ENCODE measurements around the gene SPAG9. TPM values are rescaled to one million over a fixed set of nuclear protein-coding genes. Genes with fewer than 3 reads are reported as not detected.

SPAG9 gene
- total and polyA plus RNA-seq, 2 of the 8 experiments (the other 6 are each of a cell fraction or from before 2014, with no cell fraction given): 9.8 to 63.8 TPM

DNA sequence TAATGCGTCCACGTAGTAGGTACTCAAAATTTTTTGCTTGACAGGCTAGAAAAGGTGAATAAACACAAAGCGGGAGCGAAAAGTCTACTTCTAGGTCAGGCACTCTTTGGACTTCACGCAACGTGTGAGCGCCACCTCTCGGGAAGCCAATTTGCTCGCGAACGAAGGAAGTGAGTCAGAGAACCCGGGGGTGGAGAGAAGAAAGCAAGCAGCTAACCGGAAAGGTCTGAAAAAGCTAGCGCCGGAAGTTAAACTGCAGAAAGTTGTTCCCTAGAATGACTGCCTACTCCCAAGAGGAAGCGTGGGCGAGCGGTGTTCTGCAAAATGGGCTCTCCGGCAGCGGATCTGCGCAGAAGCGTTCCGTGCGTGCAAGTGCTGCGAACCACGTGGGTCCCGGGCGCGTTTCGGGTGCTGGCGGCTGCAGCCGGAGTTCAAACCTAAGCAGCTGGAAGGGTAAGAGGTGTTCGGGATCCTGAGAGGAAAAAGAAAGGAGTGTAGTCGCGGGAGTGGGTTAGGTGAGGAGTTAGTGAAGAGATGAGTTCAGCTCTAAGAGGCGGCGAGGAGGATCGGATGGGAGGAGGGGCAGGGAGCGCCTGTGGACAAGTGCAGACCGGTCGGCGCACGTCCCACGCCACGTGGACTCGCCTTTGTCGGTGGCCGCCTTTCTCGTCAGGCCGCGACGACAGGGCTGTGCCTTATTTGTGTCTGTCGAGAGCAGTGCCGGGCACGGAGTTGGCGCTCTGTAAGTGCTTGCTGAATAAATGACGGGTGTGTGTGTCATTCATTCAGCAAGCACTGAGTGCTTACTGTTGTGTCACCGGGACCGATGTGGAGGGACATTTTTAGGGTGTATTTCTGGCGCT lies 32.8 kb upstream of the SPAG9 start, which contains the start of gene NME1 (continued):
- peak; percentile 72 to 87 (median 77) for TF ChIP-seq CTCF (IDR thresholded peaks at IDR 0.05; ENCODE audit: control extremely low read depth in 1 of 3, insufficient read depth in 1 of 3, low read depth in 1 of 3, low read length in 3 of 3)
- TF ChIP-seq CHD1 (IDR thresholded peaks at IDR 0.05; ENCODE audit: low read depth, low read length): no peak
- no peak for TF ChIP-seq RNF2 (IDR thresholded peaks at IDR 0.05; ENCODE audit: borderline replicate concordance, low read depth, low read length, missing control alignments, poor library complexity, severe bottlenecking)
- TF ChIP-seq KDM1A (IDR thresholded peaks at IDR 0.05; ENCODE audit: borderline replicate concordance, low read length): no peak
- TF ChIP-seq SP1 (IDR thresholded peaks at IDR 0.05; ENCODE audit: low read depth, low read length): peak; percentile 84
- no peak for TF ChIP-seq NANOG (IDR thresholded peaks at IDR 0.05; ENCODE audit: insufficient read depth, low read depth, low read length, poor library complexity, severe bottlenecking)
- TF ChIP-seq TCF12 (IDR thresholded peaks at IDR 0.05; ENCODE audit: low read depth, low read length): no peak
- TF ChIP-seq NRF1 (IDR thresholded peaks at IDR 0.05; ENCODE audit: low read depth, low read length): no peak
- peak; percentile 96 for TF ChIP-seq SAP30 (IDR thresholded peaks at IDR 0.05; ENCODE audit: insufficient read depth, insufficient replicate concordance, low read length)
- peak; percentile 59; the same call in 1 of the 2 replicates for TF ChIP-seq BRCA1 (IDR thresholded peaks at IDR 0.05; ENCODE audit: low read depth, low read length)
- TF ChIP-seq HDAC2 (IDR thresholded peaks at IDR 0.05; ENCODE audit: borderline replicate concordance in 1 of 2, low read depth in 2 of 2, low read length in 2 of 2): peak; percentile 77 to 87; a peak in 2 of 4 replicates
- no peak for TF ChIP-seq CEBPB (IDR thresholded peaks at IDR 0.05; ENCODE audit: low read depth, low read length)
- TF ChIP-seq EGR1 (IDR thresholded peaks at IDR 0.05; ENCODE audit: borderline replicate concordance, low read depth, low read length): peak; percentile 100
- peak; percentile 85 to 87 for TF ChIP-seq RAD21 (IDR thresholded peaks at IDR 0.05 in 1 of 2, conservative IDR thresholded peaks at IDR 0.05 in 1 of 2; ENCODE audit: low read depth in 2 of 2, low read length in 2 of 2)
- TF ChIP-seq CBX8 (IDR thresholded peaks at IDR 0.05; ENCODE audit: borderline replicate concordance, low read depth, low read length): no peak
- no peak for TF ChIP-seq SUZ12 (IDR thresholded peaks at IDR 0.05; ENCODE audit: low read length)
- no peak for TF ChIP-seq MAFK (IDR thresholded peaks at IDR 0.05; ENCODE audit: low read depth, low read length)
- TF ChIP-seq RFX5 (IDR thresholded peaks at IDR 0.05; ENCODE audit: borderline replicate concordance, low read depth, low read length): no peak
- TF ChIP-seq, protein P1, sequence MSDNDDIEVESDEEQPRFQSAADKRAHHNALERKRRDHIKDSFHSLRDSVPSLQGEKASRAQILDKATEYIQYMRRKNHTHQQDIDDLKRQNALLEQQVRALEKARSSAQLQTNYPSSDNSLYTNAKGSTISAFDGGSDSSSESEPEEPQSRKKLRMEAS (IDR thresholded peaks at IDR 0.05): peak; percentile 100
- peak; percentile 96 for TF ChIP-seq TBP (IDR thresholded peaks at IDR 0.05; ENCODE audit: low read depth, low read length)

Data from H1 (cell line).